ENCODE measurements around the gene SASS6.

SASS6 gene

DNA sequence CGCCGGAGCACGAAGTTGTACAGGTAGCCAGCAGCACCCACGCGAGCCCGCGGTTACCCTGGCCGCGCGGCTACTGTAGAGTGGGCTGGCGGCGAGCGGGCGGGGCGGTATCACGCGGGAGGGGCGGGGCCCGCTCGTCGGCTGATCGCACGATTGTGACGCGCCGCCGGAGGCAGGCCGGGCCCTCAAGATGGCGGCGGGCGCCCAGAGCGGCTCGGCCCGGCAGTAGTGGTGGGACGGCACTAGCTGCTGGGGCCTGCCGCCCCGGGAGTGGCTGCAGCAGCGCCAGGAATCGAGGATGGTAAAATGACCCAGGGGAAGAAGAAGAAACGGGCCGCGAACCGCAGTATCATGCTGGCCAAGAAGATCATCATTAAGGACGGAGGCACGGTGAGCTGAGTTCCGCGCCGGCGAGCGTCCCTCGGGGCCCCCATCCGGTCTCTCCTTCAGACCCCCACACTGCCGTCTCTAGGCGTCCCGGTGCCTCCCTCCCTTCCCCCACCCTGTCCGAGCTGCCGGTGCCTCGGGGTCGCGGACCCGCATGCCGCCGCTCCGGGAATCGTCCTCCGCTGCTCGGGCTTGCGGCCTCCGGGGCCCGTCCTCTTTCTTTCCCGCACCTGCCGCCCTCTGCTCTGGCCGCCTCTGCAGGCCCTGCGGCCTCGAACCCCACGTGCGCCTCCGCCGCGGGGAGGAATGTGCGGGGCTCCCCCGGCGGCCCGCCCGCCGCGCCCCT, 94.6 kb downstream of the SASS6 start:
- peak; percentile 38; the same call in 1 of the 2 replicates for TF ChIP-seq NFIC (IDR thresholded peaks at IDR 0.05)
- TF ChIP-seq ZBTB7A (IDR thresholded peaks at IDR 0.05; ENCODE audit: low read depth), result peak; percentile 60; the same call in 1 of the 2 replicates
- peak; percentile 96 for TF ChIP-seq YY1 (IDR thresholded peaks at IDR 0.05; ENCODE audit: low read depth)
- TF ChIP-seq TAF1 (IDR thresholded peaks at IDR 0.05; ENCODE audit: low read depth), result peak; percentile 99
- TF ChIP-seq, protein P1, sequence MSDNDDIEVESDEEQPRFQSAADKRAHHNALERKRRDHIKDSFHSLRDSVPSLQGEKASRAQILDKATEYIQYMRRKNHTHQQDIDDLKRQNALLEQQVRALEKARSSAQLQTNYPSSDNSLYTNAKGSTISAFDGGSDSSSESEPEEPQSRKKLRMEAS (IDR thresholded peaks at IDR 0.05), result peak; percentile 72
- TF ChIP-seq EP300 (IDR thresholded peaks at IDR 0.05; ENCODE audit: borderline replicate concordance), result 0 out of 2 replicates have a peak, but pooled peaks have one; percentile 11
- peak; percentile 76 for TF ChIP-seq USF1 (IDR thresholded peaks at IDR 0.05)
- TF ChIP-seq CREB1 (IDR thresholded peaks at IDR 0.05; ENCODE audit: low read depth), result peak; percentile 83
- TF ChIP-seq TEAD4 (IDR thresholded peaks at IDR 0.05), result peak; percentile 20; the same call in 1 of the 2 replicates
- no peak; the same call in 1 of the 2 replicates for TF ChIP-seq FOXM1 (IDR thresholded peaks at IDR 0.05; ENCODE audit: borderline replicate concordance, low read depth)
- TF ChIP-seq EGR1 (IDR thresholded peaks at IDR 0.05), result 0 out of 2 replicates have a peak, but pooled peaks have one; percentile 50
- no peak for TF ChIP-seq RAD21 (IDR thresholded peaks at IDR 0.05; ENCODE audit: low read depth)
- no peak; the same call in 1 of the 2 replicates for TF ChIP-seq REST (IDR thresholded peaks at IDR 0.05; ENCODE audit: low read depth)
- no peak for TF ChIP-seq CEBPB (IDR thresholded peaks at IDR 0.05)
- peak; percentile 59; the same call in 1 of the 2 replicates for TF ChIP-seq TCF12 (IDR thresholded peaks at IDR 0.05; ENCODE audit: low read depth)

GRCh38 chr1:100037656-100037926, 95.1 kb downstream of the SASS6 start:
- TF ChIP-seq CREB1 (IDR thresholded peaks at IDR 0.05; ENCODE audit: low read depth) (no peak), TAF1 (IDR thresholded peaks at IDR 0.05; ENCODE audit: low read depth) (no peak), REST (IDR thresholded peaks at IDR 0.05; ENCODE audit: low read depth) (no peak), EGR1 (IDR thresholded peaks at IDR 0.05) (no peak), USF1 (IDR thresholded peaks at IDR 0.05) (no peak), NFIC (IDR thresholded peaks at IDR 0.05) (no peak), RAD21 (IDR thresholded peaks at IDR 0.05; ENCODE audit: low read depth) (no peak), TCF12 (IDR thresholded peaks at IDR 0.05; ENCODE audit: low read depth) (no peak), YY1 (IDR thresholded peaks at IDR 0.05; ENCODE audit: low read depth) (no peak), FOXM1 (IDR thresholded peaks at IDR 0.05; ENCODE audit: borderline replicate concordance, low read depth) (no peak; the same call in 1 of the 2 replicates), CEBPB (IDR thresholded peaks at IDR 0.05) (no peak), ZBTB7A (IDR thresholded peaks at IDR 0.05; ENCODE audit: low read depth) (no peak), EP300 (IDR thresholded peaks at IDR 0.05; ENCODE audit: borderline replicate concordance) (no peak), TEAD4 (IDR thresholded peaks at IDR 0.05) (no peak)
- TF ChIP-seq, protein P1 (IDR thresholded peaks at IDR 0.05), result no peak

DNA sequence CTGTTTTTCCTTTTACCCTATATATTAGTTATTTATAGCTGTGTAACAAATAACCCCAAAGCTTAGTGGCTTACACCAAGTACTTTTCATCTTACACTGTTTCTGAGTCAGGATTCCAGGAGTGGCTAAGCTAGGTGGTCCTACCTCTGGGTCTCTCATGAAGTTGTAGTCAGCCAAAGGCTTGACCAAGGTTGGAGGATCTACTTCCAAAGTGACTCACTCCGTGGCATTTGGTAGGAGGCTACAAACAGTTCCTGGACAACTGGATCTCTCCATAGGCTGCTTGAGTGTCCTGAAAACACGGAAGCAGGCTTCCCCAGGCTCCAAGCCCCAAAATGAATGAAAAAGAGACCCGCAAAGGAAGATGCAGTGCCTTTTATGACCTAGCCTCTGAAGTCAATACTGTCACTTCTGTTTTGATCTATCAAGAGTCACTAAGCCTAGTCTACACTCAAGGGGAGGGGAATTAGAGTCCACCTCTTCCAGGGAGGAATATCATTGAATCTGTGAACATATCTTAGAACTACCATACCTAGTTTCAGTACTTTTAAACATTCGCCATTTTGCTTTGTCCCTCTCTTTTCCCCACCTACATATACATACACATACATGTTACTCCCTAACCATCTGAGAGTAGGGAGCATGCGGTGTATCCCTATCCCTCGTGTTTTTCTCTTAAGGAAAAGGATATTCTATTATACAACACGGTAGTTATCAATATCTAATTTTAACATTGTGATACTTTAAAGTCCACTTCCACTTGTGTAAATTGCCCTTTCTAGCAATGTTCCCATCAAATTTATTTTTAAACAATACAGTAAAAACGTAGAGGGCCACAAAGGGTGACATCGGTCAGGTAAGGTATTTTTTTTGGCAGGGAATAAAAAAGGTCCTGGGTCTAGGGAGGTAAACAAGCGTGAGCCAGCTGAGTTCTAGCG, 95.7 kb downstream of the SASS6 start:
- TF ChIP-seq ZBTB7A (IDR thresholded peaks at IDR 0.05; ENCODE audit: low read depth) (no peak), REST (IDR thresholded peaks at IDR 0.05; ENCODE audit: low read depth) (no peak), CREB1 (IDR thresholded peaks at IDR 0.05; ENCODE audit: low read depth) (no peak), RAD21 (IDR thresholded peaks at IDR 0.05; ENCODE audit: low read depth) (no peak), EP300 (IDR thresholded peaks at IDR 0.05; ENCODE audit: borderline replicate concordance) (no peak), CEBPB (IDR thresholded peaks at IDR 0.05) (no peak), FOXM1 (IDR thresholded peaks at IDR 0.05; ENCODE audit: borderline replicate concordance, low read depth) (no peak), USF1 (IDR thresholded peaks at IDR 0.05) (no peak), TAF1 (IDR thresholded peaks at IDR 0.05; ENCODE audit: low read depth) (no peak), TEAD4 (IDR thresholded peaks at IDR 0.05) (no peak)
- TF ChIP-seq, protein P1 (IDR thresholded peaks at IDR 0.05), result no peak
